GM20000 (cell line): ENCODE results near the gene PCIF1.

Experiments used
- DNase-seq: peaks from one replicate; pipeline ENCODE4 v3.0.0; 2012; ENCODE audit warnings: low spot score
- TF ChIP-seq, protein P1 (sequence below): IDR thresholded peaks from 2 replicates; pipeline ENCODE4 v1.5.1; 2012; ENCODE audit warnings: mild to moderate bottlenecking, control low read depth; ENCODE audit errors: extremely low read depth, missing control alignments

PCIF1 gene

DNA sequence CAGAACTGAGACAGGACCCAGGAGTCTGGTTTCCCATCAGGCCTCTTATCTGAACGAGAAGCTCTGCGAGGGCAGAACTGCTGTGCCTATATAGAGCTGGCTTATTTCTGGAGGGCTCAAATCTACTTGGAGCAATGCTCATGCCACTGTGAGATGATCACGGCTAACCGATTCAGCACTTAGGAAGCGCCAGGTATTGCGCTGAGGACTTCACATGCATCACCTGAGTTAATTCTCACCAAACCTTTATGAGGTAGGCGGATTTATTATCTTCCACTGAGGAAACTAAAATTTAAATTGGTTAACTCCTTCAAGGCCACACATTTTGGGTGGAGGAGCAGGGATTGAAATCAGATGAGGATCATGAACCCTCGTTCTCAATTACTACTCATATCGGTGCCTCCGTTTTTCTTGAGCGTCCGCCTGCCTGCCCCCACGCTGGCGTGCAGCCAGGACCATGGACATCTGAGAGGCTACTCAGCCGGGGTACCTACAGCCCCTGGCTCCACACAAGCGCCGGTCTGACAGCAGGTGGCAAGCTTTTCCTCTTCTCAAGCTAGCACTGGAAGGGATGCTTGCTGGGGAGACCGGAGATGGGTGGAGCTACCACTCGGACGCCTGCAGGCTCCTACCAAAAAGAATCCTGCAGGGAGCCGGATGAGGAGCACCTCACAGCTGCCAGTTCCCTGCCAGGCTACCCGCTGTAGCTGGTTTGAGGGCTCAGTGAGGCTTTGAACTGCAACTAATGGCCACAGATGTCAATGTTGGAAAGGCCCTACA, 1.0 kb upstream of the PCIF1 start:
- peak; percentile 70 for DNase-seq
- TF ChIP-seq, protein P1, sequence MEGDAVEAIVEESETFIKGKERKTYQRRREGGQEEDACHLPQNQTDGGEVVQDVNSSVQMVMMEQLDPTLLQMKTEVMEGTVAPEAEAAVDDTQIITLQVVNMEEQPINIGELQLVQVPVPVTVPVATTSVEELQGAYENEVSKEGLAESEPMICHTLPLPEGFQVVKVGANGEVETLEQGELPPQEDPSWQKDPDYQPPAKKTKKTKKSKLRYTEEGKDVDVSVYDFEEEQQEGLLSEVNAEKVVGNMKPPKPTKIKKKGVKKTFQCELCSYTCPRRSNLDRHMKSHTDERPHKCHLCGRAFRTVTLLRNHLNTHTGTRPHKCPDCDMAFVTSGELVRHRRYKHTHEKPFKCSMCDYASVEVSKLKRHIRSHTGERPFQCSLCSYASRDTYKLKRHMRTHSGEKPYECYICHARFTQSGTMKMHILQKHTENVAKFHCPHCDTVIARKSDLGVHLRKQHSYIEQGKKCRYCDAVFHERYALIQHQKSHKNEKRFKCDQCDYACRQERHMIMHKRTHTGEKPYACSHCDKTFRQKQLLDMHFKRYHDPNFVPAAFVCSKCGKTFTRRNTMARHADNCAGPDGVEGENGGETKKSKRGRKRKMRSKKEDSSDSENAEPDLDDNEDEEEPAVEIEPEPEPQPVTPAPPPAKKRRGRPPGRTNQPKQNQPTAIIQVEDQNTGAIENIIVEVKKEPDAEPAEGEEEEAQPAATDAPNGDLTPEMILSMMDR = no peak

DNA sequence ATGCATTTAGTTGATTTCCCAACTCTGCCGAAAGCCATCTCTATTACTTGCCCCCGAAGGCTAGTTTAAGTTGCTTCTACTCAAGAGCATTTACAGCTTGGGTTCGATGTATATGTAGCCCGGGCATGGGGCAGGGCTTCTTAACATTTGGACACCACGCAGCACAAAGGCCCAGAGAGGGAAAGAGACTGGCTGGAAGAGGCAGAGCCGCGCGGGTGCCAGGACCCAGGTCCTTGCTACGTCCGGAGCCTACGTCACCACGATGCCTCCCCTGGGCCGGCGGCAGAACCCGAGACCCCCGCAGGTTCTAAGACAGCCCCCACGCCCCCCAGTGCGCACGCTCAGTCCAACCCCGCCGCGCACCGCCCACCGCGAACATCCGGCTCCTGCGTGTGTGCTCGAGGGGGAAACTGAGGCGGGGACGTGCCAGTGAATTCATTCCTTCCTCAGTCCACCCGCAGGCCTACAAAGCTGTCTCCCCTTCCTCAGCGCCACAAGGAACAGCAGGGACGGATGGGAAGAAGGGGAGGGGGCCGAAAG, 367 bp upstream of the PCIF1 start:
- TF ChIP-seq, protein P1 = no peak
- DNase-seq = peak; percentile 63

DNA sequence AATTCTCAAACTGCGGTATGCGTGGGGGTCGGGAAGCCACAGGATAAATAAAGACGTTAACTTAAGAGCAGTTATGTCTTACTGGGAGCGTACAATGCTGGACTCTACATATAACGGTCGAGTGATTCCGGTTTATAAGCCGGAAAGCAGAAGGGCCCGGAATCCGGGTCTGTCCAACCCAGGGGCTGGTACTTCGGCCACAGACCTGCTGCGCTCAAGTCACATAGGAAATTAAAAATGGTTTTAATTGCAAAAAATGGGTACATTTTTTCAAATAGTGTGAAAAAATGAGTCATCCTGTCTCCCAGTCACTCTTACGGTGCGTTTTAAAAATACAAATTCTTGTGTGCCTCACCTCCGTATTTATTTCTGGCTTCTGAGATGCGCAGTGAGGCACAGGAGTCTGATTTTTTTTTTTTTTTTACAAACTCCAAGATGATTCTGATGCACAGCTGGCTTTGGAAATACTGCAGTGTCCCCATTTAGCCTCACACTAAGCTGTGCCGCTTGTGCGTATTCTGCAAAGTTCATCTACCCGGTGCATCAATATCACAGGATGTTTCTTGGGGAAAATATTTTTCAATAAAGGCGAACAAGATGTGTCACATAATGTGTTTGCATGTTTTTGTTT, 1.0 kb downstream of the PCIF1 start:
- DNase-seq = no peak
- TF ChIP-seq, protein P1 = no peak

DNA sequence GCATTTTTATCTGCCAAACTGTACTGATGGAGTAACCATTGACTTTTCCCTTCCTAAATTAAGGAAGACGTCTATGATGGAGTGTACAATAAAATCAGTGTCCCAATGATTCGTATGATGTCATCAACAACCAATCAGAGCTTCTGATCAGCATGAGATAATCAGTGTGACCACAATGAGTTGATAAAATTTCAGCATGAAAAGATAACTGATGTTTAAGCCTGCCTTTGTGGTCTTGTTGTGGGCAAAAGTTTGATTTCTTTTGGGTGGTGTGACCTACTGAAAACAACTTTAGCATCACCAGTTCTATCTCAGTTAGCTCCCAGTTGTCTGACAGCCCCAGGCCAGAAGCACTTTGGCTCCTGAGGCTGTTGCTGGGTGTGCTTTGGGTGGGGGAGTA, 3.3 kb downstream of the PCIF1 start:
- TF ChIP-seq, protein P1 = no peak
- DNase-seq = peak; percentile 6

DNA sequence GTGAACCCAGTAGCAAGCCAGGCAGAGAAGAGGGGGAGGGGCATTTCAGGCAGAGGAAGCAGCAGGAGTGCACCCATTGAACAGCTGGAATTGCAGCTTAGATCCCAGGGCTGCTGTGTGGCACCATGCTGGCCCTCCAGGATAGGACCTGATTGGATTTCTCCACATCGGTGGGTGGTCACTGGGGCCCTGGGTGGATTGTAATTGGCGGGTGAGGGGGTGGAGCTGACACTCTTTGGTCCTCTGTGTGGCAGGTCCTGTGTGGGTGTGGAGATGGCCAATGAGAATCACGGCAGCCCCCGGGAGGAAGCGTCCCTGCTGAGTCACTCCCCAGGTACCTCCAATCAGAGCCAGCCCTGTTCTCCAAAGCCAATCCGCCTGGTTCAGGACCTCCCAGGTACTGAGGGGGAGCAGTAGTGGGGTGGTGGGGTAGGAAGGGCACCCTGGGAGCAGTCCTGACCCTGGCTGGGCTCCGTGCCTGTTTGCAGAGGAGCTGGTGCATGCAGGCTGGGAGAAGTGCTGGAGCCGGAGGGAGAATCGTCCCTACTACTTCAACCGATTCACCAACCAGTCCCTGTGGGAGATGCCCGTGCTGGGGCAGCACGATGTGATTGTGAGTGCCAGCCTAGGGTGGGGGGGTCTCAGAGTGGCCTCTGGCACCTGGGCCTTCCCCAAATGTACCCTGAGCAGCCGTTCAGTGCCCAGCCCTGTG, 4.4 kb downstream of the PCIF1 start:
- DNase-seq = peak; percentile 4
- TF ChIP-seq, protein P1 = no peak

DNA sequence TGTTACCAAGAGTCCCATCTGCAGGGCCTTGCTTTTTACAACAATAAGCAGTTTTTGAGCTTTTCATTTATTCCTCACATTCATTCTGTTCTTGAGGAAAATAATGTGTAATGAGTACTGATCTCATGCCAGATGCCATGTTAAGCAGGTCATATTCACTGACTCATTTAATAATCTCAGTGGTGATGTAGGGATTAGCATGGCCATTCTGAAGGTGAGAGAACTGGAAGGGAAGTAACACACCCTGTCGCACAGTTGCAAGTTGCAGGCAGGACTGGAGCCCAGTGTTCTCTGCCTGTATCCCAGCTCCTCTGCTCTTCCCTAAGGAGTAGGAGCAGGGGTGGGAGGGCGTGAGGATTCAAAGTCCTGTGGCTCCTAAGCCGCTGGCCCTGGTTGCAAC, 5.6 kb downstream of the PCIF1 start:
- DNase-seq = no peak
- TF ChIP-seq, protein P1 = no peak

DNA sequence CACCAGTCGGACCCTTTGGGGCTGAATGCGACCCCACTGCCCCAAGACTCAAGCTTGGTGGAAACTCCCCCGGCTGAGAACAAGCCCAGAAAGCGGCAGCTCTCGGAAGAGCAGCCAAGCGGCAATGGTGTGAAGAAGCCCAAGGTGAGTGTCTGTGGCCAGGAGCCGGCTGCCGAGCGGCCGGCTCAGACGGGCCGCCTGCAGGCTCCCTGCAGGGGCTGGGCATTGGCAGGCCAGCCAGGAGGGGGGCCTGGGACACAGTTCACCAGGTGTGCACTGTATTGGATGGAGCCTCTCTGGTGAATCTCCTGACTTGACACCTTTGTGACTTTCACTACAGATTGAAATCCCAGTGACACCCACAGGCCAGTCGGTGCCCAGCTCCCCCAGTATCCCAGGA, 6.0 kb downstream of the PCIF1 start:
- no peak for DNase-seq
- TF ChIP-seq, protein P1 = no peak
